Fibroblast of upper back skin (primary cell): ENCODE measurements around the gene B3GNT2.
"Not testable (repeated sequence)": the region's sequence is repeated elsewhere in the genome, so short reads cannot be mapped to it uniquely, and the experiment has no call there.

Experiments
- DNase-seq: peaks from one replicate; pipeline ENCODE4 v3.0.0-alpha.2; 2013

B3GNT2 gene, protein sequence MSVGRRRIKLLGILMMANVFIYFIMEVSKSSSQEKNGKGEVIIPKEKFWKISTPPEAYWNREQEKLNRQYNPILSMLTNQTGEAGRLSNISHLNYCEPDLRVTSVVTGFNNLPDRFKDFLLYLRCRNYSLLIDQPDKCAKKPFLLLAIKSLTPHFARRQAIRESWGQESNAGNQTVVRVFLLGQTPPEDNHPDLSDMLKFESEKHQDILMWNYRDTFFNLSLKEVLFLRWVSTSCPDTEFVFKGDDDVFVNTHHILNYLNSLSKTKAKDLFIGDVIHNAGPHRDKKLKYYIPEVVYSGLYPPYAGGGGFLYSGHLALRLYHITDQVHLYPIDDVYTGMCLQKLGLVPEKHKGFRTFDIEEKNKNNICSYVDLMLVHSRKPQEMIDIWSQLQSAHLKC

GRCh38 chr2:62195421-62196277 is at the start of gene B3GNT2:
Gene B3GNT2, plus strand, starts transcription at chr2:62196115. Its CDS starts 26,106 bp downstream, at chr2:62222221.
- DNase-seq, result peak; percentile 62

GRCh38 chr2:62146790-62147189 is 49.1 kb upstream of the B3GNT2 start:
- not testable (repeated sequence) for DNase-seq

DNA sequence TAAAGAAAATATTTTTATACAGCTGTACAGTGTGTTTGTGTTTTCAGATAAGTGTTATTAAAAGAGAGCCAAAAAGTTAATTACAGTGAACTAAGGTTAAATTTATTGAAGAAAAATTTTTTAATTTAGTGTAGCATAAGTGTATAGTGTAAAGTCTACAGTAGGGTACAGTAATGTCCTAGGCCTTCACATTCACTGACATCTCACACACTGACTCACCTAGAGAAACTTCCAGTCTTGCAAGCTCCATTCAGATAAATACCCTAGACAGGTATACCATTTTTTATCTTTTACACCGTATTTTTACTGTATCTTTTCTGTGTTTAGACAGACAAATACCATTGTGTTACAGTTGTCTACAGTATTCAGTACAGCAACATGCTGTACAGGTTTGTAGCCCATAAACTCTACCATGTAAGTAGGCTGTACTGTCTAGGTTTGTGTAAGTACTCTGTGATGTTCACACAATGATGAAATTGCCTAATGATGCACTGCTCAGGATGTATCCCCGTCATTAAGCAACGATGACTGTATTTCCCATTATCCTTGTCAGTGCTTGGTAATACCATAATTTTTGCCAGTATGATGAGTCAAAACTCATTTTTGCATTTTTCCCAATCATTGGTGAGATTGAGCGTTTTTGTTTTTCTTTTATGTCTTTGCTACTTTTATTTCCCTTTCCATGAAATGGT is 48.2 kb upstream of the B3GNT2 start:
- DNase-seq, result peak; percentile 83

- peak; percentile 95 for DNase-seq
Observed at GRCh38 chr2:62149708-62150107, 46.2 kb upstream of the B3GNT2 start.

- peak; percentile 26 for DNase-seq
Observed at GRCh38 chr2:62150597-62151305, 45.2 kb upstream of the B3GNT2 start.

- DNase-seq, result no peak
Observed at GRCh38 chr2:62151306-62151638, 44.6 kb upstream of the B3GNT2 start.

DNA sequence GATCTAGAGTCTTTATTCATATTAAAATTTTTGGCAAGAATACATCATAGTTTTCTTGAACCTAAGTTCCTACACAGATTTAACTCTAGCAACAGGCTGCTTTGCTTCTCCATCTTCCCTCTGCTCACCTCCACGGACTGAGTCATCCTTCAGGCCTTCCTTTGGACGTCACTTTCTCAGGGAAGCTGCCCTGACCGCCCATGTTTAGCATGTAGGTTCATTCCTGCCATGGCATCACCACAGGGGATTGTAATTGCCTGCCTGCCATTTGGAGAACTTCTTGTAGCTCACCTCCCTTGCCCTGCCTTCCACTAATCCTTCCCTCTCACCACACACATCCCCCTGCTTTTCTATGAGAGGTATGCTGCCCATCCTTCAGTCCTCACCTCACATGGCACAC is 43.9 kb upstream of the B3GNT2 start:
- peak; percentile 51 for DNase-seq

- DNase-seq, result no peak
Observed at GRCh38 chr2:62156861-62157496, 38.9 kb upstream of the B3GNT2 start.

DNA sequence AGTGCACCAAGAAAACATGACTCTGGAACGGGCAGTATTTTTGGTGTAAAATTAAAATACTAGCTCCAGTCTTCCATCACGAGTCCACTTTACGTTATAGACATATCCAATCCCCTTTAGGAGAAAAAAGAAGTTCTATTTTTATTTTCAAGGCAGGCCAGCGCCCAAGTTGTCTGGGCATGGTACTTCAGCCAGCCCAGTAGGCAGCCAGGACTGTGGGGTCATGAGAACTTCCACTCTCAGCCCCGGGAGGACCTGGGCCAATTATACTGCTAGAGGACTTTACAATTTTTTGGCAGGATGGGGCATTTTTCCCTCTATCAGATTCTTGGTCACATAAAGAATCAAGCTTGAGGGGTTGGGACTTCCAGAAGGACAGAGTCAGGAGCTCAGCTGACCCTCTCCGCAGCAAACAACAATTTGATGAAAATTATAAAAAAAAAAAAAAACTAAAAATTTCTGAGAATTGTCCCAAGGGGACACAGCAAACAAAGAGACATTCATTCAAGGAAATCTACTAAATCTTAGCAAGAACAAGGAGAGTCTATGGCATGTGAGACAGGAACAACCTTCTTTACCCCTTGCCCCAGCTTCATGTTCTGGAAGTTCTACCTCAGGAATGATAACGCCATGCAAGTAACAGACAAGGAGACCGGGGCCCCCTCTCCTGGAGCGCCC is 37.3 kb upstream of the B3GNT2 start:
- DNase-seq, result no peak

DNA sequence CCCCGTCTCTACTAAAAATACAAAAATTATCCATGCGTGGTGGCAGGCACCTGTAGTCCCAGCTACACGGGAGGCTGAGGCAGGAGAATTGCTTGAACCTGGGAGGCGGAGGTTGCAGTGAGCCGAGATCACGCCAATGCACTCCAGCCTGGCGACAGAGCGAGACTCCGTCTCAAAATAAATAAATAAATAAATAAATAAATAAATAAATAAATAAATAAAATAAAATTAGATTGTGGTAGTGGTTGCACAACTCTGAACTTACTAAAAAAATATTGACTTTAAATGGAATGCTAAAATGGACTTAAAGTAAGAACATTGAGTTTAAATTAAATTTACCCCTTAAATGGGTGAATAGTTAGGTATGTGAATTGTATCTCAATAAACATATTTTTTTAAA is 35.2 kb upstream of the B3GNT2 start:
- not testable (repeated sequence) for DNase-seq

- no peak for DNase-seq
Observed at GRCh38 chr2:62163106-62163831, 32.6 kb upstream of the B3GNT2 start.

DNA sequence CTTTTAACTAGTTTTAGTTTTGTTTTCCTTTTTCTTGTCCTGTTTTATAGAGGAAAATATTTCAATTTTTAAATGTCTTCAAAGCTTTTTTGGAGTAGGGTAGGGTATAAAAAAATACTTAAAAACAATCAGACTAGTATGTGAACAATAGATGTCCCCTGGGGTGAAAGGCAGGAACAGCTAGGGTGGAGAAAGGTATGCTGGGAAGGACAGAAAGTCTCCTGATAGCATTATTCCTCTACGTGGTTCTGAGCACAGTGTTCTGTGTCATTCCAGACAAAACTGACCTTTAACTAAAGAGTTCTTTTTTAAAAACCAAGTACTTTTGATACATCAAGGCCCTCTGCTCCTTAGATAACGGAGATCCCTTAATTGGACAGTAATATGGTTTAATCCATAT is 32.1 kb upstream of the B3GNT2 start:
- no peak for DNase-seq

GRCh38 chr2:62175728-62176127 is 20.2 kb upstream of the B3GNT2 start:
- DNase-seq, result no peak

DNA sequence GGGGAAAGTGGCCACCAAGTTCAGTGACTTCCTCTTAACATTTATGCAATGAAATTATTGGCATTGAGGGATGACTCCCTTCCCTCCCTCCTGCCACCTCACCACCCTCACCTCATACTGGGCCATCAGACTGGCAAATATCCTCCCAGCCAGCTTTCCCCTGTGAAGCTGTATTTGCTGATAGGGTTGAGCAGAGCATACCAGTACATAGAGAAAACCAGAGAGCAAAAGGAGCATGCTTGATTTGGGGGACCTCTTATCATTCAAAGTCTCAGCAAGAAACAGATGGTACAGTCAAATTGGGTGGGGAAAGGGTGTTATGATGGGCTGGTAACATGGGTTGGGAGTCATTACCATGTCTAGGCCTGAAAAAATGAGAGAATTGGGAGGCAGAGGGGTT is 19.1 kb upstream of the B3GNT2 start:
- DNase-seq, result no peak

GRCh38 chr2:62177392-62178049 is 18.4 kb upstream of the B3GNT2 start:
- DNase-seq, result no peak

DNA sequence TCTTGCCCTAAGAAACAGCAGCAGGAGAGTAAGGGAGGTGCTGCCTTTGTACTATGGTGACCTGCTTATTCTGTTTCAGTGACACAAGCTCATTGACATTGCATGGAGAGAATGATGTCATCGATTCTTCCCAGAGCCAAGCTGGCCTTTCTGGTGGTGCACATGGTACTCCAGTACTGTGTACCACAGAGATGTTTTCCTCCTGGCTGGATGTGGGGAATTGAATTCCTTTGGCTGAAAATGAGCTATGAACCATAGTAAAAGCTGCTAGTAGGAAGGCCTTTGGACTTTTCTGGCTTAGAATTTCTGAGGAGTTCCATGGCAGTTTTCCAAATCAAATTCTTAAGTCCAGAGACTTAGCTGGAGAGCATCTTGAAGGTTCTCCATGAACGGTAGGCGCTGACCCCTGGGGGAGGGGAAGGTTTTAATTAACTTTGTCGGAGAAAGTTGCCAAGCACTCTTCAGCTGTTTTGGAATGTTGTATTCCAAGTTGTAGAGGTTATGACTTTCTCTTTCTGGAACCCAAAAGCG is 17.1 kb upstream of the B3GNT2 start:
- peak; percentile 28 for DNase-seq

GRCh38 chr2:62180975-62181374 is 14.9 kb upstream of the B3GNT2 start:
- DNase-seq, result no peak

GRCh38 chr2:62181843-62182242 is 14.1 kb upstream of the B3GNT2 start:
- DNase-seq, result no peak

DNA sequence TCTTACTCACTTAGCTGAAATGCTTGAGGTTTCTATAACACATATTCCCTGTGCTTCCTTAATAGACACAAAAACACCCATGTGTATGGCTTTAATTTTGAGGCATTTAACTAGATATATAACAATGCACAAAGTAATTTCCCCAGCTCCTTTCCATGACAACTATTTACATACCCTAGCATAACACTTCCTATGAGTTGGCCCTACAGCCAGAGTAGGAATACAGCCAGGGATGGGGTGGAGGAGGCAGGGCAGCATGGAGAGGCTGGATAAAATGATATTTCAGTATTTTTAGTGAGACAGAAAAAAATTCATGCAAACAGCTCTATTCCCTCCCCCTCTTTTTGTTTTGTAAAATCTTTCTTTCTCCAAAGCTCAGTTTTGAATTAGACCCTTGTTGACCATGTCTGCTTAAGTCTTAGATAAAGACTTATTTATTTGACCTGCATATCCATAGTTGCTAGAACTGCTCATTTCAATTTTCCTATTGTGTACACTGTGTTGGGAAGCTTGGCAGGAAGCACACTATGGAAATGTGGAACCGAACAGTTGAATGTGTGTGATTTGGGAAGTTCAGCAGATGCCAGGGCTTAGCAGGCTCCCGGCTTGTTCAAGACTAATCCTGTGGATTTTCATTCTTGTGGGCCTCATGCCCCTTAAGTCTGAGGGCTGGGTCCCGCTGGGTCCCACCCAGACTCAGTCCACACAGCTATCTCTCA is 11.2 kb upstream of the B3GNT2 start:
- no peak for DNase-seq
